Endothelial cell of umbilical vein (primary cell): ENCODE data around the gene EBPL. TPM values are rescaled to one million over a fixed set of nuclear protein-coding genes. Genes with fewer than 3 reads are reported as not detected.

ENCODE experiments used
- BruUV-seq: library from RNA; stranded (reverse); fragments of 400-500 nt; replicated peaks from 2 replicates; lab custom pipeline; 2021; lab: Mats Ljungman, UMichigan
- CTCF ChIA-PET: fragments of 300-600, 350-600 bp; sonication (Branson Sonifier 250); formaldehyde crosslinking; loops from one replicate; lab custom pipeline; 2021; ENCODE audit warnings: antibody characterized with exemption, inconsistent platforms; lab: Charles Lee
- POLR2A ChIA-PET: fragments of 300-600, 350-600 bp; sonication (Branson Sonifier 250); formaldehyde crosslinking; loops from one replicate; lab custom pipeline; 2021; ENCODE audit warnings: antibody characterized with exemption, inconsistent platforms; lab: Charles Lee
- DNase-seq: peaks from one replicate; pipeline ENCODE4 v3.0.0-alpha.2; 2011; ENCODE audit warnings: low read depth, low spot score
- FAIRE-seq: peaks from 2 replicates; lab custom pipeline; 2011; peaks lifted over from hg19 to GRCh38; lab: Jason Lieb, UNC
- H2AFZ ChIP-seq: 2 replicates; pipeline ENCODE4 v1.6.0; 2012; ENCODE audit warnings: low read depth, low read length, control low read depth, inconsistent platforms
- H3K27ac ChIP-seq: 2 replicates; pipeline ENCODE4 v1.5.1; 2011; ENCODE audit warnings: low read depth, mild to moderate bottlenecking, control low read depth, low read length, moderate library complexity; ENCODE audit not compliant: insufficient read depth
- H3K27me3 ChIP-seq, 2 experiments: 2 replicates each; pipeline versions ENCODE4 v1.6.0 to v1.6.1; 2011; ENCODE audit warnings: low read length in 2 of 2, mixed read lengths in 1 of 2; ENCODE audit not compliant: control insufficient read depth in 2 of 2, insufficient read depth in 2 of 2
- H3K36me3 ChIP-seq, 2 experiments: 2 replicates in 1 of 2; 3 replicates in 1 of 2; pipeline ENCODE4 v1.5.1; 2011; ENCODE audit warnings: low read length in 2 of 2, mild to moderate bottlenecking in 1 of 2, moderate library complexity in 1 of 2; ENCODE audit not compliant: control insufficient read depth in 2 of 2, insufficient read depth in 2 of 2; ENCODE audit errors: extremely low read depth in 1 of 2
- H3K4me1 ChIP-seq: 3 replicates; pipeline ENCODE4 v1.5.1; 2011; ENCODE audit warnings: mild to moderate bottlenecking, low read length; ENCODE audit not compliant: control insufficient read depth, insufficient read depth; ENCODE audit errors: extremely low read depth
- H3K4me2 ChIP-seq: 2 replicates; pipeline ENCODE4 v1.6.1; 2011; ENCODE audit warnings: low read length, control low read depth, mixed read lengths; ENCODE audit not compliant: insufficient read depth
- H3K4me3 ChIP-seq, 3 experiments: fragments of 200-600 bp in 1 of 3; sonication (generic), shearing (Covaris generic) in 1 of 3; replicated peaks in 1 of 3; 2 replicates each; pipeline ENCODE4 v1.5.1; 2011 to 2016; ENCODE audit warnings: control low read depth in 3 of 3, low read length in 3 of 3, mild to moderate bottlenecking in 2 of 3, inconsistent platforms in 1 of 3, low read depth in 1 of 3, moderate library complexity in 1 of 3; ENCODE audit not compliant: insufficient read depth in 1 of 3
- H3K79me2 ChIP-seq: 2 replicates; pipeline ENCODE4 v1.6.0; 2012; ENCODE audit warnings: low read length, inconsistent platforms; ENCODE audit not compliant: control insufficient read depth, insufficient read depth
- H3K9ac ChIP-seq: replicated peaks from 2 replicates; pipeline ENCODE3; 2011; ENCODE audit warnings: low read length, control low read depth; ENCODE audit not compliant: insufficient read depth; ENCODE audit errors: extremely low read depth
- H3K9me1 ChIP-seq: replicated peaks from 3 replicates; pipeline ENCODE4 v1.6.0; 2011; ENCODE audit warnings: mild to moderate bottlenecking, low read length; ENCODE audit not compliant: control insufficient read depth, insufficient read depth; ENCODE audit errors: extremely low read depth
- H3K9me3 ChIP-seq: replicated peaks from 2 replicates; pipeline ENCODE4 v1.5.1; 2012; ENCODE audit warnings: low read length, inconsistent platforms; ENCODE audit not compliant: control insufficient read depth, insufficient read depth
- H4K20me1 ChIP-seq: replicated peaks from 2 replicates; pipeline ENCODE3; 2011; ENCODE audit warnings: mild to moderate bottlenecking, low read length; ENCODE audit not compliant: control insufficient read depth, insufficient read depth; ENCODE audit errors: extremely low read depth
- EZH2 ChIP-seq: IDR thresholded peaks from 2 replicates; pipeline ENCODE4 v1.6.1; 2012; ENCODE audit warnings: borderline replicate concordance, low read depth, mild to moderate bottlenecking, moderate library complexity, low read length, inconsistent platforms; ENCODE audit not compliant: severe bottlenecking
- GATA2 ChIP-seq: IDR thresholded peaks from 2 replicates; pipeline ENCODE4 v1.7.0; 2011; ENCODE audit warnings: low read depth, mild to moderate bottlenecking, moderate library complexity, mixed read lengths, low read length; ENCODE audit not compliant: insufficient read length, insufficient read depth
- POLR2AphosphoS5 ChIP-seq: IDR thresholded peaks from 2 replicates; pipeline ENCODE4 v1.6.1; 2012; ENCODE audit warnings: low read depth, mild to moderate bottlenecking, control low read depth, low read length, moderate library complexity; ENCODE audit not compliant: insufficient read depth
- dilution Hi-C: fragments of 300-500 bp; cut with MboI; formaldehyde crosslinking; loops from one replicate; pipeline ENCODE4 v1.15.0; 2019; ENCODE audit warnings: low sequenced_read_pairs; ENCODE audit not compliant: extremely low pct_ligation_motif_present
- intact Hi-C: fragments of 100-400 bp; cut with micrococcal nuclease; formaldehyde crosslinking; loops from one replicate; pipeline ENCODE4 v1.10.0; 2022
- polyA plus RNA-seq, 4 experiments: library from polyadenylated mRNA; depleted of rRNA in 3 of 4; stranded (reverse) in 3 of 4; unstranded in 1 of 4; fragments of >200 nt; gene quantifications; 2 replicates each; pipeline versions ENCODE4 v1.2.1 to v1.2.3, GENCODE V29; 2011 to 2012; ENCODE audit warnings: missing spikeins in 1 of 4
- total RNA-seq: library from RNA; stranded (reverse); gene quantifications from 2 replicates; pipeline ENCODE4 v1.2.3, GENCODE V29; 2021
- TF ChIP-seq, protein P1 (sequence below): IDR thresholded peaks from 2 replicates; pipeline ENCODE4 v1.6.1; 2011; ENCODE audit not compliant: insufficient read depth, insufficient read length
- TF ChIP-seq, protein P2 (sequence below), 2 donors: IDR thresholded peaks; 1 replicate in 1 of 2; 2 replicates in 1 of 2; pipeline ENCODE4 v1.5.1; 2011; ENCODE audit warnings: low read length in 2 of 2, mild to moderate bottlenecking in 2 of 2, moderate library complexity in 2 of 2, control low read depth in 1 of 2, inconsistent platforms in 1 of 2, low read depth in 1 of 2; ENCODE audit not compliant: insufficient read depth in 1 of 2; ENCODE audit errors: extremely low read depth in 1 of 2

Gene EBPL
- total and polyA plus RNA-seq, 2 donors (not counting 3 experiments of a cell fraction or from before 2014, with no cell fraction given) = 75.5 to 159 TPM

DNA sequence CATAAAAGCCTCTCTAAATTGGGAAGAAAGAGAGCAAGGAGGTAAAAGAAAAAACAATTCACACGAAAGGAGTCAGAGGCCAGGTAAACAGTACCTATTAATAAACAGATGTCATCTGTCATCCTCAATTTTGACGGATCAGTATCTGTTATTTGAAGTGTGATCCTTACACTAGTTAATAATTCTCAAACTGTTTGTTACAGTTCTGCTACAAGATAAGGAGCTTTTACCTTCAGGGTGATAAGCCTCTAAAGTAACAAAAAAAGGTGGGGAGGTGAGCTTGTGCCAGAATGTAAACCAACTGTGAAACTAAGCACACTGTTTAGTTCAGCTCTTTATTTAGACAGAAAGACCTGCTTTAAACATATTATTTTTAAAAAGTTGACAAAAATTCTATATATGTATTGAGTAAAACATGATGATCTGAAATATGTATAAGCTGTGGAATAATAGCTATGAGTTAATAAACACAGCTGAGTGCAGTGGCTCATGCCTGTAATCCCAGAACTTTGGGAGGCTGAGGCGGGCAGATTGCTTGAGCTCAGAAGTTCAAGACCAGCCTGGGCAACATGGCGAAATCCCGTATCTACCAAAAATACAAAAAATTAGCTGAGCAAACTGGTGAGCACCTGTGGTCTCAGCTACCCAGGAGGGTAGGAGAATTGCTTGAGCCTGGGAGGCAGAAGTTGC lies 48.4 kb upstream of the EBPL start:
- DNase-seq = no peak
- intact Hi-C loops = no loop called here

More for the DNA sequence above, 48.4 kb upstream of the EBPL start:
- Histone ChIP-seq H2AFZ (no peak overlapping the region), H3K4me2 (no peak overlapping the region), H3K4me1 (no peaks in the 10 kb centered on the region), H3K36me3 (peaks cover 0 to 2% of the 10 kb centered on the region in 2 experiments), H3K9ac (no peak overlapping the region), H3K79me2 (no peaks in the 10 kb centered on the region), H3K27me3 (no peaks in the 10 kb centered on the region), H3K4me3 (no peak overlapping the region), H3K9me1 (no peaks in the 10 kb centered on the region), H4K20me1 (no peaks in the 10 kb centered on the region), H3K27ac (no peak overlapping the region), H3K9me3 (no peaks in the 10 kb centered on the region)
- dilution Hi-C loops = no loop called here
- TF ChIP-seq EZH2 = no peak
- no peak for TF ChIP-seq GATA2
- TF ChIP-seq, protein P1, sequence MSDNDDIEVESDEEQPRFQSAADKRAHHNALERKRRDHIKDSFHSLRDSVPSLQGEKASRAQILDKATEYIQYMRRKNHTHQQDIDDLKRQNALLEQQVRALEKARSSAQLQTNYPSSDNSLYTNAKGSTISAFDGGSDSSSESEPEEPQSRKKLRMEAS = no peak
- TF ChIP-seq POLR2AphosphoS5 = no peak
- TF ChIP-seq, protein P2, sequence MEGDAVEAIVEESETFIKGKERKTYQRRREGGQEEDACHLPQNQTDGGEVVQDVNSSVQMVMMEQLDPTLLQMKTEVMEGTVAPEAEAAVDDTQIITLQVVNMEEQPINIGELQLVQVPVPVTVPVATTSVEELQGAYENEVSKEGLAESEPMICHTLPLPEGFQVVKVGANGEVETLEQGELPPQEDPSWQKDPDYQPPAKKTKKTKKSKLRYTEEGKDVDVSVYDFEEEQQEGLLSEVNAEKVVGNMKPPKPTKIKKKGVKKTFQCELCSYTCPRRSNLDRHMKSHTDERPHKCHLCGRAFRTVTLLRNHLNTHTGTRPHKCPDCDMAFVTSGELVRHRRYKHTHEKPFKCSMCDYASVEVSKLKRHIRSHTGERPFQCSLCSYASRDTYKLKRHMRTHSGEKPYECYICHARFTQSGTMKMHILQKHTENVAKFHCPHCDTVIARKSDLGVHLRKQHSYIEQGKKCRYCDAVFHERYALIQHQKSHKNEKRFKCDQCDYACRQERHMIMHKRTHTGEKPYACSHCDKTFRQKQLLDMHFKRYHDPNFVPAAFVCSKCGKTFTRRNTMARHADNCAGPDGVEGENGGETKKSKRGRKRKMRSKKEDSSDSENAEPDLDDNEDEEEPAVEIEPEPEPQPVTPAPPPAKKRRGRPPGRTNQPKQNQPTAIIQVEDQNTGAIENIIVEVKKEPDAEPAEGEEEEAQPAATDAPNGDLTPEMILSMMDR (IDR thresholded peaks at IDR 0.05; ENCODE audit: extremely low read depth in 1 of 2, insufficient read depth in 1 of 2, low read depth in 1 of 2, low read length in 2 of 2) = no peak
- CTCF ChIA-PET = interaction anchor here (0.9 to 1.1 kb wide), 2 partner anchors 9 to 20 kb away, joined by 3 read pairs; no protein-coding TSS in a partner anchor
- FAIRE-seq = no peak
- BruUV-seq = no TSS peak
- POLR2A ChIA-PET = no interaction called here
